RWPE2 (cell line): ENCODE data around the gene SLC35F3.
A peak's percentile ranks its signal among the peaks of the same experiment; 100 is the strongest.
"Not testable (repeated sequence)": the region's sequence is repeated elsewhere in the genome, so short reads cannot be mapped to it uniquely, and the experiment has no call there.

ENCODE experiments used
- ATAC-seq: fragments of 200-7000 bp; cut with Tn5 transposase; 3 replicates; pipeline ENCODE4 v1.9.1; 2021; ENCODE audit warnings: low read depth
- DNase-seq: peaks from one replicate; pipeline ENCODE4 v3.0.0-alpha.2; 2020; ENCODE audit warnings: low spot score
- H3K27ac ChIP-seq: fragments of 450-650 bp; 2 replicates; pipeline ENCODE4 v1.5.1; 2017; ENCODE audit warnings: mild to moderate bottlenecking; ENCODE audit not compliant: poor library complexity, severe bottlenecking
- H3K27me3 ChIP-seq: fragments of 250-450 bp; sonication (Bioruptor Pico); 2 replicates; pipeline ENCODE4 v1.5.1; 2021; ENCODE audit warnings: mild to moderate bottlenecking, moderate library complexity; ENCODE audit not compliant: insufficient read depth, poor library complexity, severe bottlenecking
- H3K36me3 ChIP-seq: fragments of 250-450 bp; sonication (Bioruptor Pico); 2 replicates; pipeline ENCODE4 v1.5.1; 2020; ENCODE audit warnings: low read depth, mild to moderate bottlenecking, moderate library complexity
- H3K4me1 ChIP-seq: fragments of 250-450 bp; sonication (Bioruptor Pico); 2 replicates; pipeline ENCODE4 v1.5.1; 2021; ENCODE audit warnings: mild to moderate bottlenecking, moderate library complexity; ENCODE audit not compliant: insufficient read depth, poor library complexity, severe bottlenecking
- H3K4me3 ChIP-seq: fragments of 250-450 bp; sonication (Bioruptor Pico); 2 replicates; pipeline ENCODE4 v1.5.1; 2021; ENCODE audit warnings: mild to moderate bottlenecking, moderate library complexity; ENCODE audit not compliant: severe bottlenecking
- H3K9me3 ChIP-seq: fragments of 250-450 bp; sonication (Bioruptor Pico); 2 replicates; pipeline ENCODE4 v1.5.1; 2021; ENCODE audit warnings: mild to moderate bottlenecking, moderate library complexity; ENCODE audit not compliant: severe bottlenecking
- TF ChIP-seq, protein P1 (sequence below): fragments of 450-650 bp; IDR thresholded peaks from one replicate; pipeline ENCODE4 v1.5.1; 2017; ENCODE audit warnings: mild to moderate bottlenecking, moderate library complexity; ENCODE audit not compliant: poor library complexity, severe bottlenecking

The SLC35F3 gene

DNA sequence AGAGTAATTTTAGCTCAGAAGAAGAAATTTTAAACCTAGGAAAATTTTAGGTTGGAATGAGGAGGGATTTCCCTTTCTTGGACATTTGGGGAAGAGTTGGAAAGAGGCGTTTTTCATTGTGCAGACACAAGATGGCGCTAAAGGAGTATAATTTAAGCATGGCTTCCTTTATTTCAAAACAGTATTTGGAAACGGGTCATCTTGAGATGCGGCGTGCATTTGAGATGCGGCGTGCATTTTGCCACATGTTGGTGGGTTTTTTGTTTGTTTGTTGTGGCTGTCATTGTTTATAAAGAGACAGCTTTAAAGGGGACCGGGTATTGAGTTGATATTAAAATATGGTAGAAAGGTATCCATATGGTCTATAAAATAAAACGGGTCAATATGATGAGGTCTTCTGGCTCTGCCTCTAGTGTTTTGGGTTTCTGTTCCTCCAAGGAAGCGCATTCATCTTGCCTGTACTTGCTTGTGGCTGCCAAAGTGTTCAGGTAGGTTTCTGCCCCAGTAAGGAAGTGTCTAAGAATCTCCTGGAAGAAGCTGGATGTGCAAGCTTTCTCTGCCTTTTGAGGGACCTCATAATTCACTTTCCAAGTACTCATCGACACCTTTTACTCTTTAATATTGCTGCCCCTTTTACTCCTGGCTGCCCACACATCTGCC is 210.3 kb downstream of the SLC35F3 start:
- TF ChIP-seq, protein P1, sequence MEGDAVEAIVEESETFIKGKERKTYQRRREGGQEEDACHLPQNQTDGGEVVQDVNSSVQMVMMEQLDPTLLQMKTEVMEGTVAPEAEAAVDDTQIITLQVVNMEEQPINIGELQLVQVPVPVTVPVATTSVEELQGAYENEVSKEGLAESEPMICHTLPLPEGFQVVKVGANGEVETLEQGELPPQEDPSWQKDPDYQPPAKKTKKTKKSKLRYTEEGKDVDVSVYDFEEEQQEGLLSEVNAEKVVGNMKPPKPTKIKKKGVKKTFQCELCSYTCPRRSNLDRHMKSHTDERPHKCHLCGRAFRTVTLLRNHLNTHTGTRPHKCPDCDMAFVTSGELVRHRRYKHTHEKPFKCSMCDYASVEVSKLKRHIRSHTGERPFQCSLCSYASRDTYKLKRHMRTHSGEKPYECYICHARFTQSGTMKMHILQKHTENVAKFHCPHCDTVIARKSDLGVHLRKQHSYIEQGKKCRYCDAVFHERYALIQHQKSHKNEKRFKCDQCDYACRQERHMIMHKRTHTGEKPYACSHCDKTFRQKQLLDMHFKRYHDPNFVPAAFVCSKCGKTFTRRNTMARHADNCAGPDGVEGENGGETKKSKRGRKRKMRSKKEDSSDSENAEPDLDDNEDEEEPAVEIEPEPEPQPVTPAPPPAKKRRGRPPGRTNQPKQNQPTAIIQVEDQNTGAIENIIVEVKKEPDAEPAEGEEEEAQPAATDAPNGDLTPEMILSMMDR: peak; percentile 62
- Histone ChIP-seq H3K27ac (no peak overlapping the region), H3K4me3 (no peak overlapping the region), H3K4me1 (peaks cover 7% of the 10 kb centered on the region), H3K27me3 (no peaks in the 10 kb centered on the region), H3K36me3 (no peaks in the 10 kb centered on the region), H3K9me3 (no peaks in the 10 kb centered on the region)
- ATAC-seq (no peak), DNase-seq (no peak)

- Histone ChIP-seq H3K27me3 (no peaks in the 10 kb centered on the region), H3K27ac (no peak overlapping the region), H3K4me3 (no peak overlapping the region), H3K36me3 (no peaks in the 10 kb centered on the region), H3K9me3 (no peaks in the 10 kb centered on the region), H3K4me1 (peaks cover 7% of the 10 kb centered on the region)
- DNase-seq (no peak), ATAC-seq (no peak)
- TF ChIP-seq, protein P1: no peak
Measured at GRCh38 chr1:234118911-234119310, 214.4 kb downstream of the SLC35F3 start.

GRCh38 chr1:234119431-234119830 is 215.0 kb downstream of the SLC35F3 start:
- H3K27me3 ChIP-seq: no peaks in the 10 kb centered on the region
- H3K36me3 ChIP-seq: no peaks in the 10 kb centered on the region
- TF ChIP-seq, protein P1: no peak
- no peak for ATAC-seq
- H3K4me1 ChIP-seq: peaks cover 5% of the 10 kb centered on the region
- H3K9me3 ChIP-seq: no peaks in the 10 kb centered on the region
- H3K4me3 ChIP-seq: no peak overlapping the region
- DNase-seq: no peak
- no peak overlapping the region for H3K27ac ChIP-seq

DNA sequence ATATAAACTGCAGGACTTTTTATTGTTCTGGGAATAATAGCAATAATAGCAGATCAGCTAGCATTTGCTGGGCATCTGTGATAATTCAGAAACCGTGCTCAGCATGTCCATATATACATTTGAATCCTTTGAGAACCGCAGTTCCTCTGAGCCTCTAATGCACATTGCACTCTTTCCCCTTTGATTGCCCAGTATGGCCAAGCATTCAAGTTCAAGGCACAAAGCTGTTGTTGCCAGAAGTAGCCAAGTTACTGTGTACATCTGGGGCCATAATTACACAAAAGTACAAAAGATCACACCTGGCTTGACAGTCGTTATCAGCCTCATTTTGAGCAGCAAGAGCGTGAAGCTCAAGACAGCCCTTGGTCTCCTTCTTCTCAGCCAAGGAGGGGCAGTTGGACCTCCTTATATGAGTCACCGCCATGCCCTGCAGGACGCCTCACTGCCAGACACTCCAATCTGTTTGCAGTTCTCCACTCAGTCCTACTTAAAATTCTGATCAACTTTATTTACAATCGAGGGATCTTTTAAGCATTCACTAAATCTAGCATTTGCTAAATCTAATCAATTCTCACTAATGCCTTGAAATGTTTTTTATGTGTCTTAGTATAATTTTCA is 216.0 kb downstream of the SLC35F3 start:
- Histone ChIP-seq H3K9me3 (no peaks in the 10 kb centered on the region), H3K4me1 (no peaks in the 10 kb centered on the region), H3K27me3 (no peaks in the 10 kb centered on the region), H3K36me3 (no peaks in the 10 kb centered on the region), H3K4me3 (no peak overlapping the region), H3K27ac (no peak overlapping the region)
- DNase-seq (no peak), ATAC-seq (no peak)
- TF ChIP-seq, protein P1: no peak

- DNase-seq, H3K27ac ChIP-seq, H3K27me3 ChIP-seq, H3K36me3 ChIP-seq, ATAC-seq, H3K9me3 ChIP-seq, H3K4me3 ChIP-seq, H3K4me1 ChIP-seq: not testable (repeated sequence)
Measured at GRCh38 chr1:234121659-234122058, 217.2 kb downstream of the SLC35F3 start.

DNA sequence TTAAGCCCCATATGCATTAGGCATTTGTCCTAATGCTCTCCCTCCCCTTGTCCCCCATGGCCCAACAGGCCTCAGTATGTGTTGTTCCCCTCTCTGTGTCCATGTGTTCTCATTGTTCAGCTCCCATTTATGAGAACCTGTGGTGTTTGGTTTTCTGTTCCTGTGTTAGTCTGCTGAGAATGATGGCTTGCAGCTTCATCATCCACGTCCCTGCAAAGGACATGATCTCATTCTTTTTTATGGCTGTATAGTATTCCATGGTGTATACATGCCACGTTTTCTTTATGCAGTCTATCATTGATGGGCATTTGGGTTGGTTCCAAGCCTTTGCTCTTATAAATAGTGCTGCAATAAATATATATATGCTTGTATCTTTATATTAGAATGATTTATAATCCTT is 218.1 kb downstream of the SLC35F3 start:
- not testable (repeated sequence) for H3K36me3 ChIP-seq, ATAC-seq, H3K9me3 ChIP-seq, DNase-seq, H3K4me3 ChIP-seq, H3K27me3 ChIP-seq, H3K27ac ChIP-seq, H3K4me1 ChIP-seq
